ENCODE measurements around the gene AHCTF1. TPM values are rescaled to one million over a fixed set of nuclear protein-coding genes. Genes with fewer than 3 reads are reported as not detected.
"Not testable (repeated sequence)": the region's sequence is repeated elsewhere in the genome, so short reads cannot be mapped to it uniquely, and the experiment has no call there.

Gene AHCTF1
- total RNA-seq, 6 donors from 2014 or later = 22.2 to 40.9 (median 29.7) TPM

- no peaks in the 10 kb centered on the region for H3K9me3 ChIP-seq
- WGBS, 2 donors = 97 to 98% methylated on average over 6 of the region's 6 CpGs
- ATAC-seq (ENCODE audit: low FRiP score in 2 of 2) (no peak), DNase-seq (no peak)
- peaks cover 0 to 11% (median 0%) of the 10 kb centered on the region in 4 donors for H3K36me3 ChIP-seq
- H3K4me3 ChIP-seq = no peak overlapping the region
- no peaks in the 10 kb centered on the region for H3K27me3 ChIP-seq
- no peak overlapping the region for H3K27ac ChIP-seq
- TF ChIP-seq POLR2A (IDR thresholded peaks at IDR 0.05) = no peak
- TF ChIP-seq EP300 (IDR thresholded peaks at IDR 0.05) = no peak
- no peak for TF ChIP-seq CTCF (IDR thresholded peaks at IDR 0.05)
- TF ChIP-seq POLR2AphosphoS5 (IDR thresholded peaks at IDR 0.05) = no peak
- H3K4me1 ChIP-seq = peaks cover 14 to 29% (median 23%) of the 10 kb centered on the region in 4 donors
These were observed 5.6 kb downstream of the AHCTF1 start for GRCh38 chr1:246925997-246926626.

- TF ChIP-seq POLR2A (IDR thresholded peaks at IDR 0.05) (no peak), CTCF (IDR thresholded peaks at IDR 0.05) (no peak), POLR2AphosphoS5 (IDR thresholded peaks at IDR 0.05) (no peak), EP300 (IDR thresholded peaks at IDR 0.05) (no peak)
- Histone ChIP-seq H3K36me3 (peaks cover 0 to 10% (median 0%) of the 10 kb centered on the region in 4 donors), H3K27me3 (no peaks in the 10 kb centered on the region), H3K4me3 (no peak overlapping the region), H3K4me1 (peaks cover 0 to 15% (median 5%) of the 10 kb centered on the region in 4 donors), H3K9me3 (no peaks in the 10 kb centered on the region), H3K27ac (no peak overlapping the region)
- no peak for ATAC-seq (ENCODE audit: low FRiP score in 2 of 2)
- 84 to 87% methylated on average over 3 of the region's 3 CpGs for WGBS, 2 donors
- DNase-seq = no peak
These were observed 7.8 kb downstream of the AHCTF1 start for GRCh38 chr1:246923900-246924299.

- TF ChIP-seq CTCF (IDR thresholded peaks at IDR 0.05) (no peak), POLR2A (IDR thresholded peaks at IDR 0.05) (no peak), EP300 (IDR thresholded peaks at IDR 0.05) (no peak), POLR2AphosphoS5 (IDR thresholded peaks at IDR 0.05) (no peak)
- Histone ChIP-seq H3K9me3 (no peaks in the 10 kb centered on the region), H3K4me3 (no peak overlapping the region), H3K27ac (no peak overlapping the region), H3K4me1 (peaks cover 0 to 11% (median 4%) of the 10 kb centered on the region in 4 donors), H3K27me3 (no peaks in the 10 kb centered on the region), H3K36me3 (peaks cover 0 to 6% (median 0%) of the 10 kb centered on the region in 4 donors)
- WGBS, 2 donors = 86 to 89% methylated on average over 5 of the region's 5 CpGs
- ATAC-seq (ENCODE audit: low FRiP score in 2 of 2) (no peak), DNase-seq (no peak)
These were observed 8.3 kb downstream of the AHCTF1 start for GRCh38 chr1:246923482-246923881.

- ATAC-seq (ENCODE audit: low FRiP score in 2 of 2) = no peak
- WGBS, 2 donors = 78 to 84% methylated on average over 3 of the region's 3 CpGs
- H3K36me3 ChIP-seq = peaks cover 0 to 22% (median 7%) of the 10 kb centered on the region in 4 donors
- no peaks in the 10 kb centered on the region for H3K9me3 ChIP-seq
- H3K27me3 ChIP-seq = no peaks in the 10 kb centered on the region
- no peak overlapping the region for H3K4me3 ChIP-seq
- DNase-seq = no peak
- peaks cover 0 to 11% (median 4%) of the 10 kb centered on the region in 4 donors for H3K4me1 ChIP-seq
- no peak for TF ChIP-seq CTCF (IDR thresholded peaks at IDR 0.05)
- TF ChIP-seq EP300 (IDR thresholded peaks at IDR 0.05) = no peak
- TF ChIP-seq POLR2AphosphoS5 (IDR thresholded peaks at IDR 0.05) = no peak
- no peak for TF ChIP-seq POLR2A (IDR thresholded peaks at IDR 0.05)
- H3K27ac ChIP-seq = no peak overlapping the region
These were observed 10.3 kb downstream of the AHCTF1 start for GRCh38 chr1:246921481-246921880.

GRCh38 chr1:246919902-246920301 is 11.8 kb downstream of the AHCTF1 start:
- no peak overlapping the region for H3K27ac ChIP-seq
- H3K4me1 ChIP-seq = peaks cover 0 to 11% (median 4%) of the 10 kb centered on the region in 4 donors
- peaks cover 0 to 30% (median 9%) of the 10 kb centered on the region in 4 donors for H3K36me3 ChIP-seq
- 78 to 89% methylated on average over 7 of the region's 7 CpGs for WGBS, 2 donors
- H3K4me3 ChIP-seq = no peak overlapping the region
- ATAC-seq (ENCODE audit: low FRiP score in 2 of 2) = no peak
- H3K9me3 ChIP-seq = no peaks in the 10 kb centered on the region
- TF ChIP-seq POLR2A (IDR thresholded peaks at IDR 0.05) (no peak), CTCF (IDR thresholded peaks at IDR 0.05) (no peak), POLR2AphosphoS5 (IDR thresholded peaks at IDR 0.05) (no peak), EP300 (IDR thresholded peaks at IDR 0.05) (no peak)
- no peak for DNase-seq
- no peaks in the 10 kb centered on the region for H3K27me3 ChIP-seq

- H3K27ac ChIP-seq; H3K4me3 ChIP-seq; ATAC-seq (ENCODE audit: low FRiP score in 2 of 2); DNase-seq; H3K4me1 ChIP-seq; H3K9me3 ChIP-seq; H3K27me3 ChIP-seq: not testable (repeated sequence)
- peaks cover 6 to 59% (median 13%) of the 10 kb centered on the region in 4 donors for H3K36me3 ChIP-seq
- 91 to 93% methylated on average over 7 of the region's 7 CpGs for WGBS, 2 donors
These were observed 15.5 kb downstream of the AHCTF1 start for GRCh38 chr1:246916026-246916923.
